Measurements from ENCODE around the gene THBS1.

The THBS1 gene

GRCh38 chr15:39580485-39581241 is at the start of gene THBS1:
TSS of gene THBS1 (plus strand) at chr15:39581079. CDS start at chr15:39581858, 779 bp downstream.
- no peak for DNase-seq

- no peak for DNase-seq
These were observed 45.9 kb upstream of the THBS1 start for GRCh38 chr15:39534996-39535395.

GRCh38 chr15:39535466-39535865 is 45.4 kb upstream of the THBS1 start:
- no peak for DNase-seq

GRCh38 chr15:39538936-39539335 is 41.9 kb upstream of the THBS1 start:
- no peak for DNase-seq

- DNase-seq: no peak
These were observed 41.4 kb upstream of the THBS1 start for GRCh38 chr15:39539466-39539865.

GRCh38 chr15:39539973-39540558 is 40.8 kb upstream of the THBS1 start:
- no peak for DNase-seq

- no peak for DNase-seq
These were observed 38.4 kb upstream of the THBS1 start for GRCh38 chr15:39542385-39543065.

GRCh38 chr15:39543651-39544050 is 37.2 kb upstream of the THBS1 start:
- DNase-seq: no peak

GRCh38 chr15:39546842-39547241 is 34.0 kb upstream of the THBS1 start:
- DNase-seq: no peak

- no peak for DNase-seq
These were observed 32.3 kb upstream of the THBS1 start for GRCh38 chr15:39548561-39548960.

- DNase-seq: no peak
These were observed 31.0 kb upstream of the THBS1 start for GRCh38 chr15:39549912-39550311.

- DNase-seq: no peak
These were observed 29.4 kb upstream of the THBS1 start for GRCh38 chr15:39551476-39551875.

GRCh38 chr15:39552556-39552955 is 28.3 kb upstream of the THBS1 start:
- DNase-seq: no peak

- peak; percentile 81 for DNase-seq
These were observed 26.8 kb upstream of the THBS1 start for GRCh38 chr15:39553947-39554693.

- DNase-seq: no peak
These were observed 26.0 kb upstream of the THBS1 start for GRCh38 chr15:39554746-39555387.

GRCh38 chr15:39555885-39556284 is 25.0 kb upstream of the THBS1 start:
- DNase-seq: no peak

GRCh38 chr15:39556461-39556860 is 24.4 kb upstream of the THBS1 start:
- peak; percentile 31 for DNase-seq

GRCh38 chr15:39558421-39558820 is 22.5 kb upstream of the THBS1 start:
- DNase-seq: no peak

GRCh38 chr15:39564972-39565665 is 15.8 kb upstream of the THBS1 start:
- DNase-seq: no peak

- DNase-seq: no peak
These were observed 15.0 kb upstream of the THBS1 start for GRCh38 chr15:39565851-39566250.

- DNase-seq: no peak
These were observed 7.6 kb upstream of the THBS1 start for GRCh38 chr15:39573287-39573686.

- no peak for DNase-seq
These were observed 7.0 kb upstream of the THBS1 start for GRCh38 chr15:39573844-39574243.
